CD4-positive, alpha-beta T cell treated with Interleukin-15 for 1 hour (primary cell): ENCODE results near the gene ZNF710.
"Not testable (repeated sequence)": the region's sequence is repeated elsewhere in the genome, so short reads cannot be mapped to it uniquely, and the experiment has no call there.

Experiments
- DNase-seq: peaks from one replicate; pipeline ENCODE4 v3.0.0-alpha.2; 2020

Gene ZNF710

DNA sequence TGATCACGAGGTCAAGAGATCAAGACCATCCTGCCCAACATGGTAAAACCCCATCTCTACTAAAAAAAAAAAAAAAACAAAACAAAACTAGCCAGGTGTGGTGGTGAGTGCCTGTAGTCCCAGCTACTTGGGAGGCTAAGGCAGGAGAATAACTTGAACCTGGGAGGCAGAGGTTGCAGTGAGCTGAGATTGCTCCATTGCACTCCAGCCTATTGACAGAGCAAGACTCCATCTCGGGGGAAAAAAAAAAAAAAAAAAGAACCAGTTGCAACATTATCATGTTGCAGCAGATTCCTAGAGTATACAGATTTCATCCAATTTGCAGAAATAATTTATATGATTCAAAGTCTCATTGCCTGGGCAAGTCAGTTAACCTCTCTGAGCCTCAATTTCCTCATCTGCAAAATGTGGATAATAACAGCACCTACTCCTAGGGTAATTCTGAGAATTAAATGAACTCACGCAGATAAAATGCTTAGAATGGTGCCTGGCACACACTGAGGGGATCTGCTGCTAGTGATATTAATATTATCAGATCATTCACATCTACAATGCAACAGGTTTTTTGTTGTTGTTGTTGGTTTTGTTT, 108.1 kb downstream of the ZNF710 start:
- DNase-seq, result not testable (repeated sequence)

DNA sequence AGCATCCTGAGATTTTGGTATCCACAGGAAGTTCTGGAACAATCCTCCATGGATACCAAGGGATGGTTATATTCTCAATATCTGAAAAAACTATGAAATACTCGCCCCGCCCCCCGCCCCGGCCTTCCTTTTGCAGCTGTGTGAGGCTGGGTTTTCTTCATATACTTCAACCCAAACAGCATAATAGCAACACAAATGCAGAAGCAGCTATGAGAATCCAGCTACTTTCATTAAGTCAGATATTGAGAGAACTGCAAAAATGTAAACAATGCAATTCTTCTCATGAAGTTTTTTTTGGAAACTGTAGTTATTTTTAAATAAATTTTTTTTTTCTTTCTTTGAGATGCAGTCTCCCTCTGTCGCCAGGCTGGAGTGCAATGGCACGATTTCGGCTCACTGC, 112.0 kb downstream of the ZNF710 start:
- DNase-seq, result no peak

DNA sequence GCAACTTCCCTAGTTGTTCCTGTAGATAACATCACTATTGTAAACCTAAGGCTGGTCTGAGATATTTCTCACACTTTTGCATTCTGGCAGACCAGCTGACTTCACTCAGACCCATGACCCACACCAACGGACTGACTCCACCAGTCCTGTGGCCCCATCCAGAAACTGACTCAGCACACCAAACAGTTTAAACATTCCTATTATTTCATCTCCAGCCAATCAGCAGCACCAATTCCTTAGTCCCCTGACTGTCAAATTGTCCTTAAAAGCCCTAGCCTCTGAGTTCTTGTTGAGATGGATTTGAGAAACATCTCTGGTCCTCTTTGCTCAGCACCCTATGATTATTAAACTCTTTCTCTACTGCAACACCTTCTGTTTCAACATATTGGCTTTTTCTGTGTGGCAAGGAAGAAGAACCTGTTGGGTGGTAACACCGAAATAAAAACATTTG, 113.4 kb downstream of the ZNF710 start:
- no peak for DNase-seq

DNA sequence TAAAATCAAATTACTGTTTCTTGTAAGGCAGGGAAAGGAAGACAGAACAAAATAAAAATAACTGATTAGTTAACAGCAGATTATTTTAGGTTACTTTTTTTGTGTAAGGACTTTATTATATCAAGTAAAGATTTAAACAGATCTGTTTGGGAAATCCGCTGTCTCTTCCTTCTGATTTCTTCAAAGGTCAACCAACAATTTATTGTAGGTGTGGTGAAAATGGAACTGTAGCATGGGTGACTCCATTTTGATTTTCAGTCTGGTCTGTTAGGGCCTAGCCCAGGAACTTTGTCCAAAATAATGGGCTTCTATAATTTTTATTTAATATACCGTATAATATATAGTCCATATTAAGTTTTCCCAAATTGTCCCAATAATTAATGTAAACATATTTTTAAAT, 114.7 kb downstream of the ZNF710 start:
- no peak for DNase-seq

DNA sequence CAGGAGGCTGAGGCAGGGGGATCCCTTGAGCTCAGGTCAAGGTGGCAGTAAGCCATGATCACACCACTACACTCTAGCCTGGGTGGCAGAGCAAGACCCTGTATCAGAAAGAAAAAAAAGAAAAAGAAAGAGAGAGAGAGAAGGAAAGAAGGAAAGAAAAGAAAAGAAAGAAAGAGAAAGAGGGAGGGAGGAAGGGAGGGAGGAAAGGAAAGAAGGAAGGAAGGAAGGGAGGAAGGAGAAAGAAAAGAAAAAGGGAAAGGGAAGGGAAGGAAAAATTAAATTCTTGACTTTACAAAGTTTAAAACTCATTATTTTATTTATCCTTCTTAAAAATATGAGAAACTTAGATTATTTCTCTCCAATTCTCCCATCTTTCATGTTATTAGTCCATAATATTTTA, 118.2 kb downstream of the ZNF710 start:
- no peak for DNase-seq

DNA sequence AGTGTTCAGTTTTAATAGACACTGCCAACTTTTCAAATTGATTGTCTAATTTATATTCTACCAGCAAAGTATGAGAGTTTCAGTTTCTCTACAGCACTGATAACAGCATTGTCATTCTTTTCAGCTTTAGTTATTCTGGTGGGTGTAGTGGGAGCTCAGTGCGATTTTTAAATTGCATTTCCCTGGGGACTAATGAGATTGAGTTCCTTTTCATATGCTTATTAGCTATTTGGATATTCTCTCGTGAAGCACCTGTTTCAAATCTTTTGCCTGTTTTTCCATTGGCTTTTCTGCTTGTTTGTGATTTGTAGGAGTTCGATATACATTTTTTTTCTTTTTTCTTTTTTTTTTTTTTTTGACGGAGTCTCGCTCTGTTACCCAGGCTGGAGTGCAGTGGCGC, 120.0 kb downstream of the ZNF710 start:
- DNase-seq, result no peak

DNA sequence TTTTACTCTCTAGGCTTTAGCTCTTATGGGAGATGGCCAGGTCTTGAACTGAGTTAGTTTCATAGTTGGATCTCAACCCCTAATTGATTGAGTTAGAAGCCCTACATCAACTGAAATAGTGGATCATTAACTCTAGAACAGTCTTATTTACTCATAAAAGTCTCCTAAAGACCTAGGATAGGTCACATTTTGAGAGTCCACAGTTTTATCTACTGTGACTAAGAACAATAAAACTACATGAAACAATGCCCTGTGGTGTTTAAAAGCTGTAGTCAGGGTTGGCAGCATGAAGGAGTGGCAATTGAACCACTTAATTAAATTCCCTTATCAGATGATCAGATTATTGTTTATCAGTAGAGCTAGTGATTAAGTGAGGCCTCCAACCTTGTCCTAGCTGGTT, 123.4 kb downstream of the ZNF710 start:
- DNase-seq, result no peak

- no peak for DNase-seq
Measured at GRCh38 chr15:90126022-90126421, 124.9 kb downstream of the ZNF710 start.

- DNase-seq, result no peak
Measured at GRCh38 chr15:90126596-90127435, 125.7 kb downstream of the ZNF710 start.

- no peak for DNase-seq
Measured at GRCh38 chr15:90130291-90130690, 129.2 kb downstream of the ZNF710 start.
